Natural killer cell treated with Interleukin-12 subunit alpha and Interleukin-12 subunit beta and Interleukin-15 and Interleukin-18, amount 100 ng/mL, for 72 hours (primary cell): Measurements from ENCODE around the gene YES1. TPM values are rescaled to one million over a fixed set of nuclear protein-coding genes. Genes with fewer than 3 reads are reported as not detected.
"Not testable (repeated sequence)": the region's sequence is repeated elsewhere in the genome, so short reads cannot be mapped to it uniquely, and the experiment has no call there.

Experiments used
- ATAC-seq, 2 donors: fragments of 150-1000 bp; cut with Tn5 transposase in 1 of 2; sonication (Bioruptor Pico), chemical (Tn5 transposase) in 1 of 2; 2 replicates each; pipeline ENCODE4 v1.10.0; 2021
- DNase-seq: peaks from one replicate; pipeline ENCODE4 v3.0.0; 2022; ENCODE audit warnings: low spot score
- H3K27ac Mint-ChIP-seq, 2 donors: 1 replicate in 1 of 2; 2 replicates in 1 of 2; pipeline ENCODE4 v1.8.0; 2022; ENCODE audit warnings: mixed read lengths in 2 of 2, mild to moderate bottlenecking in 1 of 2, moderate library complexity in 1 of 2
- H3K27me3 Mint-ChIP-seq, 2 donors: 1 replicate in 1 of 2; 2 replicates in 1 of 2; pipeline ENCODE4 v1.8.0; 2022; ENCODE audit warnings: mixed read lengths in 2 of 2
- H3K36me3 Mint-ChIP-seq: one replicate; pipeline ENCODE4 v1.8.0; 2022; ENCODE audit warnings: mixed read lengths
- H3K4me1 Mint-ChIP-seq, 2 donors: 1 replicate in 1 of 2; 2 replicates in 1 of 2; pipeline ENCODE4 v1.8.0; 2022; ENCODE audit warnings: low read depth in 2 of 2, mixed read lengths in 2 of 2, mild to moderate bottlenecking in 1 of 2
- H3K4me3 Mint-ChIP-seq: one replicate; pipeline ENCODE4 v1.8.0; 2022; ENCODE audit warnings: mixed read lengths
- H3K9me3 Mint-ChIP-seq: 2 replicates; pipeline ENCODE4 v1.8.0; 2022; ENCODE audit warnings: mixed read lengths
- total RNA-seq, 2 donors: library from RNA; stranded (reverse); gene quantifications; one replicate each; pipeline ENCODE4 v1.2.3, GENCODE V29; 2022

The YES1 gene
- total RNA-seq, 2 donors from 2014 or later: 30.8 to 33.3 TPM

DNA sequence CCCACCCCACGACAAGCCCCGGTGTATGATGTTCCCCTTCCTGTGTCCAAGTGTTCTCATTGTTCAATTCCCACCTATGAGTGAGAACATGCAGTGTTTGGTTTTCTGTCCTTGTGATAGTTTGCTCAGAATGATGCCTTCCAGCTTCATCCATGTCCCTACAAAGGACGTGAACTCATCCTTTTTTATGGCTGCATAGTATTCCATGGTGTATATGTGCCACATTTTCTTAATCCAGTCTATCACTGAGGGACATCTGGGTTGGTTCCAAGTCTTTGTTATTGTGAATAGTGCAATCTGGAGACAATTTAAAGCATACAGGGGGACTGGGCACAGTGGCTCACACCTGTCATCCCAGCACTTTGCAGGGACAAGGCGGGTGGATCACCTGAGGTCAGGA, 52.2 kb downstream of the YES1 start:
- H3K27me3 Mint-ChIP-seq, H3K9me3 Mint-ChIP-seq, H3K4me3 Mint-ChIP-seq, H3K27ac Mint-ChIP-seq, DNase-seq, ATAC-seq, H3K36me3 Mint-ChIP-seq: not testable (repeated sequence)
- H3K4me1 Mint-ChIP-seq: peaks cover 24 to 36% of the 10 kb centered on the region in 2 donors

DNA sequence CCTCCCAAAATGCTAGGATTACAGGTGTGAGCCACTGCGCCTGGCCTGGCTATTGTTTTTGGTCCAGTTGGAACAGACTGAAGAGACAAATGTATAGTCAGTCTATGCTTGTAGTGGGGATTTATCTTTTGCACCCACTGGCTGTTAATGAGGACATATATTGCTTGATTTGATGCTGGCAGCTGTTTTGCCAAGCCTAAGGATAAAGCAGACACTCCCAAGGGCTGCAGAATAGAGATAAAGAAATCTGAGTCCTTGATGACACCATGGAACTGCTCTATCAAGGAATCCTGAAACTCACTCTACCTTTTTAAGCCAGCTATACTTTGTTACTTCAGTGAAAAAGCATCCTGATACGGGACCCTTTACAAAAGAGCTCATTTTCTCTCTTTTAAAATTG, 56.5 kb downstream of the YES1 start:
- H3K9me3 Mint-ChIP-seq: no peaks in the 10 kb centered on the region
- H3K27me3 Mint-ChIP-seq: no peaks in the 10 kb centered on the region
- ATAC-seq: no peak
- H3K36me3 Mint-ChIP-seq: peaks cover 3% of the 10 kb centered on the region
- no peak for DNase-seq
- H3K27ac Mint-ChIP-seq: no peak overlapping the region
- peaks cover 15 to 26% of the 10 kb centered on the region in 2 donors for H3K4me1 Mint-ChIP-seq
- H3K4me3 Mint-ChIP-seq: no peak overlapping the region

DNA sequence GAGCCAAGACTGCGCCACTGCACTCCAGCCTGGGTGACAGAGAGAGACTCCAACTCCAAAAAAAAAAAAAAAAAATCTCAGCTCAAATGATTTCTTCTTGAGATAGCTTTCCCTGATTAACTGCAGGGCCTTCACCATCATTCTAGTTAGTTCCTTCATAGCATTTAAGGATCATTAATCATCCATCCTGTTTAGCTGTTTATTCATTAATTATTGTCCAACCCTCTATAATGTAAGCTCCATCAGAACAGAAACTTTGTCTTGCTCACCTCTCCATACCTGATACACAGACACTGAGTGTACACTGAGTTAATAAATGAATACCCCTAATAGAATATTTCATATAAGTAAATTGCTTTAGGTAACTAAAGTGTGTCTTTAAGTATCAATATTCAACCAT, 57.4 kb downstream of the YES1 start:
- Mint-ChIP-seq H3K27me3 (no peaks in the 10 kb centered on the region), H3K9me3 (no peaks in the 10 kb centered on the region), H3K4me3 (no peak overlapping the region), H3K36me3 (peaks cover 6% of the 10 kb centered on the region), H3K4me1 (peaks cover 18 to 29% of the 10 kb centered on the region in 2 donors), H3K27ac (peak overlapping the region in 1 of 2 donors; percentile 18)
- DNase-seq (no peak), ATAC-seq (no peak)

DNA sequence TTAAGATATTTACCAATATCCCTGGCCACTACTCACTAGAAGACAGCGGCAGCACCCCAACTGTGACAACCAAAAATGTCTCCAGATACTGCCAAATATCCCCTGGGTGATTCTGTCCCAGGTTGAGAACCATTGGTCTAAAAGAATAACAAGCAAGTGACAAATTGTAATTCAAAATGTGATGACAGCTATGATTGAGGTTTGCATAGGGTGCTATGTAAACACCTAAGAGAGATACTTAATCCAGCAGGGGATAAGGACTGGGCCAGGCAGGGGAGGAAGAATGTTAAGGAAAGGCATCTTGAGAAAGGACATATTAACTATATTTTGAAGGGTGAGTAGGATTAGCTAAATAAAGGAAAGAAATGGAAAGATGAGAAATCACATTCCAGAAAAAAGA, 61.6 kb downstream of the YES1 start:
- Mint-ChIP-seq H3K4me3 (no peak overlapping the region), H3K27ac (peak overlapping the region; percentile 3 to 5), H3K4me1 (peaks cover 11 to 18% of the 10 kb centered on the region in 2 donors), H3K9me3 (no peaks in the 10 kb centered on the region), H3K27me3 (no peaks in the 10 kb centered on the region), H3K36me3 (peaks cover 21% of the 10 kb centered on the region)
- DNase-seq (no peak), ATAC-seq (no peak)

DNA sequence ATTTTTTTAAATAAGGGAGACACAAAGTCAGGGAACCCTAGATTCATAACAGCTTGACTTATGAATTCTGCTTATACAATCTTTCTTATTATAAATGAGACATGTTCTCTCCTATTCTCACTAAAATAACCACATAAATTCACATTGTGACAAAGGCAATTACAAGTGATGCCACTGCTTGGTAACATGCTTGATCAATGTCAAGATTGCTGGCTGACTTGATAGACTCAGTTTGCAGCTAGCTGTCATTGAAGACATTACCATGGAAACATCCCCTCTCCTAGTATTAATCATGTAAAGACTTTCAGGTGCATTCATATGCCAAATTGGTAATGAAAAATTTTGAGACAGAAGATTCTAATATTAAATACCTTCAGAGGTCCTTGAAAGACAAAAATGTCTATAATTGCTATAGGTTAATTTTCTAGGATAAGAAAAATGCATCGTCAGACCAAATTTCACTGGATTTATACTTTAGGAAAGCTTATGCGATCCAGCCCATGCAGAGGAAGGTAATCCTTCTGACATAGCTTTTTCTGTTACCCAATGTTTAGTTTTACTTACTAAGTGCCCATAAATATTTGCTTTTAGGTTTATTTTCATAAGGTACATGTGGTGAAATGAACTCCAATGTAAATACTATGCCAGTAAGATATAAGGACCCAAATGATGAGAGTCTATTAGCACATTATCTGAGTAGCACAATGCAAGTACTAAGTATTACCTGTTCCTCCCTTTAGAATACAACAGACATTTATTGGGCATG, 67.0 kb downstream of the YES1 start:
- no peak overlapping the region for H3K4me3 Mint-ChIP-seq
- no peaks in the 10 kb centered on the region for H3K9me3 Mint-ChIP-seq
- H3K27ac Mint-ChIP-seq: no peak overlapping the region
- ATAC-seq: no peak
- no peak for DNase-seq
- peaks cover 6 to 10% of the 10 kb centered on the region in 2 donors for H3K4me1 Mint-ChIP-seq
- H3K36me3 Mint-ChIP-seq: peaks cover 29% of the 10 kb centered on the region
- no peaks in the 10 kb centered on the region for H3K27me3 Mint-ChIP-seq

DNA sequence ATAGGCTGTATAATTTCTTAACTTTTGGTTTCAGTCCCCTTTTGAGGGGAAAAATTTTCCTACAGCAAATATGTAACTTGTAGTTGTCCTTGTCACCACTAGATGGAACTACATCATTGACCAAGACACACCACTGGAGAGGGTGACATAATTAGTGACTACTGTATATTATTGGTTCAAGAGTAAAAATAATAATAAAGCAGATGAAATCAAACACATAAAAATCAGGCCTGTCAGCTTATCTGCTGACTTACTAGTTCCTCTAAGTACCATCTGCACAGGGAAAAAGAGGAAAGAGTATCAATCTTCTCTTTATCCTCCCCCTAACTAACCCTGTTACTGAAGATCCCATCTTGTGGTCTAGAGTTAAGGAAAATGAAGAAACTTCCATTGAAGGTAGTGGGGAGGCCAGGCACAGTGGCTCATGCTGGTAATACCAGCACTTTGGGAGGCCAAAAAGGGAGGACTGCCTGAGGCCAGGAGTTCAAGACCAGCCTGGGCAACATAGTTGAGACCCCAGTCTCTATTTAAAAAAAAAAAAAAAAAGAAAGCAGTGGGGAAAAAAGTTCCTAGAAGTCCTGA, 70.0 kb downstream of the YES1 start:
- Mint-ChIP-seq H3K4me1 (peaks cover 6 to 11% of the 10 kb centered on the region in 2 donors), H3K4me3 (no peak overlapping the region), H3K27me3 (no peaks in the 10 kb centered on the region), H3K36me3 (peaks cover 25% of the 10 kb centered on the region), H3K27ac (no peak overlapping the region), H3K9me3 (no peaks in the 10 kb centered on the region)
- DNase-seq: no peak
- peak; percentile 72 to 78 for ATAC-seq

DNA sequence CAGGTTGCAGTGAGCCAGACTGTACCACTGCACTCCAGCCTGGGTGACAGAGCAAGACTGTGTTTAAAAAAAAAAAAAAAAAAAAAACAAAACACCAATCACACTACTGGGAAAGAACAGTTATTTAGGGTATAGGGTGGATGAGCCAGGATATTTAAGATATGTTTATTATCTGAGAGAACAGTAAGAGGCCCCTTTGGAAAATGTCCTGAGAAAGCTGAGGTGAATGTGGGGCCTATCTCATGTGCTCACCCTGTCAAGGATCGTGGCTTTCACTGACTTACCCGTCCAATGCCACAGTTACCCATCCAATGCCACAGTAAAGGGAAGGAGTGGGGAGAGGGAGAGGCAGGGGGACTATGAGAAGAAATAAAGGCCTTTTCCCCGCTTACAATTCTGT, 79.7 kb downstream of the YES1 start:
- H3K36me3 Mint-ChIP-seq: peaks cover 15% of the 10 kb centered on the region
- no peaks in the 10 kb centered on the region for H3K9me3 Mint-ChIP-seq
- no peak overlapping the region for H3K27ac Mint-ChIP-seq
- no peak overlapping the region for H3K4me3 Mint-ChIP-seq
- no peaks in the 10 kb centered on the region for H3K27me3 Mint-ChIP-seq
- DNase-seq (no peak), ATAC-seq (no peak)
- peaks cover 7 to 9% of the 10 kb centered on the region in 2 donors for H3K4me1 Mint-ChIP-seq

DNA sequence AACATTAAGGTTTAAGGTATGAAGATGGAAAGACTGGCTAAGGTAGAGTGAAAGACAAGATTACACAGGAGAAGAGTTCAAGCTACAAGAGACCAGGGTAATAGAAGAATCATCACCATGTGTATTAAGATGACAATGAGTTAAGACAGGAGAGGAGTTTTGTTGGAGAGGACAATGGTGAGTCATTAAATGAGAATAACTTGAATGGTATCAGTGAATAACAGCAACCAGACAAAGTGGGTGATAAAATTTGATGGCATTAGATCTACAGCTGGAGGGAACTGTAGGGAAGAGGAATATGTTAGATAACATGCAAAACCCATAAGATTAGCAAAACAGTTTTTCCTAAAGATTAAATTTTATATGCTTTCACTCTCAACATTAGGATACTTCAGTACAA, 80.9 kb downstream of the YES1 start:
- H3K4me1 Mint-ChIP-seq: peaks cover 7 to 9% of the 10 kb centered on the region in 2 donors
- peaks cover 9% of the 10 kb centered on the region for H3K36me3 Mint-ChIP-seq
- H3K9me3 Mint-ChIP-seq: no peaks in the 10 kb centered on the region
- ATAC-seq (no peak), DNase-seq (no peak)
- no peaks in the 10 kb centered on the region for H3K27me3 Mint-ChIP-seq
- H3K27ac Mint-ChIP-seq: peak overlapping the region; percentile 54 to 64
- H3K4me3 Mint-ChIP-seq: peak overlapping the region; percentile 0

DNA sequence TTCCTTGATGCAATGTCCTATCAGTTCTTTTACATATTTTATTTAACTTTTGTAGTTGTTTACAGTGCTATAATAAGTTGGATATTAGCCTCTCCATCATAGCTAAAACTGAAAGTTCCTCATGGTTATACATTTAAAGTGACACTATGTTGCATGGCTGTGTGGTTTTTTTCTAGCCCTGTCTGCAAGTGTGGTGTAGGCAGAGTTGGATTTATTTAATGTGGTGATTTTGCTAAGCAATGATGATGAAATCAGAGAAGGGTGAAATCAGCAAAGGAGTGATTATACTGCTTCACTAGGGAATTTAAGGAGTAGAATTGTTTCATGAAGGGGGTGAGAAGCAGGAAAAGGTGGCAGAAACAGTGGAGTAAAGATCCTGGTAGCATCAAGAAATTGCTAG, 81.3 kb downstream of the YES1 start:
- Mint-ChIP-seq H3K27me3 (no peaks in the 10 kb centered on the region), H3K4me3 (peak overlapping the region; percentile 0), H3K27ac (peak overlapping the region; percentile 54 to 64), H3K9me3 (no peaks in the 10 kb centered on the region), H3K4me1 (peaks cover 7 to 9% of the 10 kb centered on the region in 2 donors), H3K36me3 (peaks cover 9% of the 10 kb centered on the region)
- peak in 1 of 2 donors; percentile 57 for ATAC-seq
- no peak for DNase-seq

DNA sequence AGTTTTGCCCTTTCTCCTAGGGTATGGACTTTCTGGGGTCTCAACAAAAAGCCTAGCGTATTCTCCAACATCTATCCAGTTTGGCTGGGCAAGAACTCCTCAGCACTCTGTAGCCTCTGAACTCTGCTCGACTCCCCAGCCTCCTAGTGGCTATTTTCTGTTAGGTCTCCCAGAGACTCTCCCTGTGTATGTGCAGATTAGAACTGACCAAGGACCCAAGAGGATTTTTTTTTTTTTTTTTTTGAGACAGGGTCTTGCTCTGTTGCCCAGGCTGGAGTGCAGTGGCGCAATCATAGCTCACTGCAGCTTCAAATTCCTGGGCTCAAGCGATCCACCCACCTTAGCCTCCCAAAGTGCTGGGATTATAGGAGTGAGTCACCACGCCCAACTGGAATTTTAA, 81.9 kb downstream of the YES1 start:
- not testable (repeated sequence) for H3K27me3 Mint-ChIP-seq, DNase-seq, H3K4me1 Mint-ChIP-seq, H3K36me3 Mint-ChIP-seq, H3K4me3 Mint-ChIP-seq, ATAC-seq, H3K27ac Mint-ChIP-seq, H3K9me3 Mint-ChIP-seq

DNA sequence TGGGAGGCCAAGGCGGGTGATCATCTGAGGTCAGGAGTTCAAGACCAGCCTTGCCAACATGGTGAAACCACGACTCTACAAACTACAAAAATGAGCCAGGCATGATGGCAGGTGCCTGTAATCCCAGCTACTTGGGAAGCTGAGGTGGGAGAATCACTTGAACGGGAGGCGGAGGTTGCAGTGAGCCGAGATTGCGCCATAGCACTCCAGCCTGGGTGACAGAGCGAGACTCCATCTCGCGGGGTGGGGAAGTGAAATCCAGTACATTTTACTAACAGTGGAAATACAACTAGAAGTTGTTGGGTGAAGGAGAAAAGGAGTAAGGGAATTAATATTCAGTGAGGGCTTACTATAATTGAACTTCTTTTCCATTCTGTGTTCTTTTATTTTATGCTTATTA, 86.4 kb downstream of the YES1 start:
- Mint-ChIP-seq H3K27ac (peak overlapping the region in 1 of 2 donors; percentile 14), H3K4me1 (peaks cover 2 to 4% of the 10 kb centered on the region in 2 donors), H3K4me3 (no peak overlapping the region), H3K36me3 (peaks cover 7% of the 10 kb centered on the region), H3K9me3 (no peaks in the 10 kb centered on the region), H3K27me3 (no peaks in the 10 kb centered on the region)
- ATAC-seq (no peak), DNase-seq (no peak)

DNA sequence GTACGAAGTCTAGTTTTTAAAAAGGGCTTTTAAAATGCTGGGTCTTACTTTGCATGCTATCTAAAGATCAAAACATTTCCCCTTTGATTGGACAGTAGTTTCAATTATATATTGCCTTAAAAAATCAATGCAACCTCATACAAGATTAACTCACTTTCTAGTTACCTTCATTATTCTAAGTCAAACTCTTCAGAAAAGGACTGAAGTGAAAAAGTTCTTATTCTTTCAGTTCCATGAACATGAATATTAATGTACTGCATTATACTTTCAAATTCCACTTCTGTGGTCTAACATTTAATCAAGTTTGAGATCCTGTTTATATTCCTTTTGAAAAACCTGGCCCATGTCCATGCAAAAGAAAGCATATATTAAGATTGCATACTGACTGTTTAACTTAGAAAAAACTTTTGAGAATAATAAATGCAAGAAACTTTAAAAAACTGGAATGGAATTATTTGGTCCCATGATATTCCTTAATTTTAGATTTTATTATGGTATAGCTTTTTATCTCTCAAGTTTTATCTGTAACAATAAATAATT, 88.4 kb downstream of the YES1 start:
- H3K27me3 Mint-ChIP-seq: no peaks in the 10 kb centered on the region
- DNase-seq: no peak
- H3K4me1 Mint-ChIP-seq: peaks cover 0 to 3% of the 10 kb centered on the region in 2 donors
- no peaks in the 10 kb centered on the region for H3K9me3 Mint-ChIP-seq
- ATAC-seq: no peak
- H3K36me3 Mint-ChIP-seq: peaks cover 6% of the 10 kb centered on the region
- H3K27ac Mint-ChIP-seq: peak overlapping the region; percentile 40 to 83
- no peak overlapping the region for H3K4me3 Mint-ChIP-seq

DNA sequence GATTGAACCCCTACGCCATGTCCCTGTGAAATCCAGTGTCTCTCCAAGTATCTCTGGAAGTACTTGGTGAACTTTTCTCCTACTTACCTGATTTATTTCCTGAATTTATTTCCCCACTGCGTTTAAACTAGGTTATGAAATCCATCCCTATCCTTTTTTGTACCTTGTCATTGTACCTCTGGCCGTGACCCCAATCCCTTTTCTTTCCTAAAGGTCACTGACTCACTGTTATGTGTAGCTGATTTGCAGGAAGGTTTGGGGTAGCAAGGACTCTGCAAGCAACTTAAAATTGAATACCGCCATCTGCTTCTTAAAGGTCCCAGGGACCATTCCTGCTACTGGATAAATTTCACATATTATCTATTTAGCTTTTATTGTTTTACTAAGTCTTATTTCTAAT, 95.0 kb downstream of the YES1 start:
- DNase-seq (no peak), ATAC-seq (no peak)
- Mint-ChIP-seq H3K9me3 (no peaks in the 10 kb centered on the region), H3K4me1 (peaks cover 17 to 24% of the 10 kb centered on the region in 2 donors), H3K4me3 (no peak overlapping the region), H3K27ac (peak overlapping the region in 1 of 2 donors; percentile 94), H3K27me3 (no peaks in the 10 kb centered on the region), H3K36me3 (no peaks in the 10 kb centered on the region)

DNA sequence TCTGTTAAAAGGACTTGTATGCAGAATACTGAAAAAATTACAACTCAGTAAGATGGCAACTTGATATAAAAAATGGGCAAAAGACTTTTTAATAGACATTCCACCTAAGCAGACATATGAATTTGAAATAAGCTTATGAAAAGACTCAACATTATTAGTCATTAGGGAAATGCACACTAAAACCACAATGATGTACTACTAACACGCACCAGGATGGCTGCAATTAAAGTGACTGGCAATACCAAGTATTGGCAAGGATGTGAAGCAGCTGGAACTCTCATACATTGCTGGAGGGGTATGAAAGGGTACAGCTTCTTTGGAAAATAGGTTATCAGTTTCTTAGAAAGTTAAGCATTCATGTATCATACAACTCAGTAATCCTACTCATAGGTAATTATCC, 96.4 kb downstream of the YES1 start:
- ATAC-seq (peak in 1 of 2 donors; percentile 67), DNase-seq (no peak)
- H3K36me3 Mint-ChIP-seq: peaks cover 5% of the 10 kb centered on the region
- peaks cover 23 to 33% of the 10 kb centered on the region in 2 donors for H3K4me1 Mint-ChIP-seq
- H3K27ac Mint-ChIP-seq: peak overlapping the region; percentile 53 to 94
- no peaks in the 10 kb centered on the region for H3K27me3 Mint-ChIP-seq
- peak overlapping the region; percentile 72 for H3K4me3 Mint-ChIP-seq
- no peaks in the 10 kb centered on the region for H3K9me3 Mint-ChIP-seq
